Activated naive CD8-positive, alpha-beta T cell treated with anti-CD3 and anti-CD28 coated beads, Interleukin-2, amount 50 U/mL, for 24 hours (primary cell): Measurements from ENCODE around the gene ZBTB4.

ENCODE experiments used
- ATAC-seq: fragments of 150-1000 bp; cut with Tn5 transposase; one replicate; pipeline ENCODE4 v1.10.0; 2021
- DNase-seq: peaks from one replicate; pipeline ENCODE4 v3.0.0; 2021
- H3K27ac Mint-ChIP-seq: one replicate; pipeline ENCODE4 v1.8.0; 2021; ENCODE audit warnings: mild to moderate bottlenecking, mixed read lengths
- H3K27me3 Mint-ChIP-seq: one replicate; pipeline ENCODE4 v1.8.0; 2021; ENCODE audit warnings: mixed read lengths
- H3K36me3 Mint-ChIP-seq: one replicate; pipeline ENCODE4 v1.8.0; 2021; ENCODE audit warnings: low read depth, mixed read lengths
- H3K4me1 Mint-ChIP-seq: one replicate; pipeline ENCODE4 v1.8.0; 2021; ENCODE audit warnings: mixed read lengths
- H3K4me3 Mint-ChIP-seq: one replicate; pipeline ENCODE4 v1.8.0; 2021; ENCODE audit warnings: mild to moderate bottlenecking, moderate library complexity, mixed read lengths
- H3K9me3 Mint-ChIP-seq: one replicate; pipeline ENCODE4 v1.8.0; 2021; ENCODE audit warnings: mixed read lengths

Gene ZBTB4

DNA sequence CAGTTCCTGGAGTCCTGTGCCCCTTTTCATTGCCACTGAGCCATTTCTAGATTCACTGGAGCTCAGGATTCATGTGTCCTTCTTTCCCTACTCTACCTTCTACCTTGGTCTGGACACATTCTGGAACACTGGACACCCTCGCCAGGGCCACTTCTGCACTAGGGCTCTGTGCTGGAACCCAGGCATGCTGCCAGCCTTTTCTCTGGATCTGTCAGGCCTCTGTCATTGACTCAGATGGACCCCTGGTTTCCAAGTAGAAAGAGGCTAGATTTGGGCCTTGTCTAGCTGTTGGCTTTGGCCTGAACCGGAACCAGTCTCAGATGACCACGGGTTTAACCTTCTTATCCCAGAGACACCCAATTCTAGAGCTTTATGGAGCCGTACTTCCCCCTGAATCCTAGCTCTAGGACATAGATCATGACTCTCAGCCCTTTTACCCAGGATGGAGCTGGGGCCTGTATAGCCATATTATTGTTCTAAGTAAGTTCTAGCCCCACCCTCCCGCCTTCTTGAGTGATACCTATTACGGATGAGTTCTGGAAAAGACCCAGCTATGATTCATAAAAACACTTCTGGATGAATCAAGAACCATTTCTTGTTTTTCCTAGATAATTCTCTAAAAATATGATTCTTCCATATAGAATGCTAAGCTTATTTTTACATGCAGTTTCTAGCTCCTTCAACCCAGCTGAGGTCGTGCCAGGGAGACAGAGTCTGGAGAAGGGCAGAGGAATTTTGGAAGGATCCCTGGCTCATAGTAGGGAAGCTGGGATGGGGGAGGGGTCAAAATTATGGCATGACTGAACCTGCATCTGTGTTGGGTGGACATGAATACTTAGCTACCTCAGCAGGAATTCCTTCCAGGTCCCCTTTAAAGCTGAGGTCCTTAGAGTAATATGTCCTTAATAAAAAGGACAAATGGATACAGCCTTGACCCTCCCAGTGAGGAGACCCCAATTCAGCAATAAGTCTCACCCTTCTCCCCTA is 35.6 kb downstream of the ZBTB4 start:
- H3K36me3 Mint-ChIP-seq, result peaks cover 3% of the 10 kb centered on the region
- no peaks in the 10 kb centered on the region for H3K9me3 Mint-ChIP-seq
- H3K4me1 Mint-ChIP-seq, result peaks cover 37% of the 10 kb centered on the region
- ATAC-seq (no peak), DNase-seq (no peak)
- peaks cover 61% of the 10 kb centered on the region for H3K27me3 Mint-ChIP-seq
- no peak overlapping the region for H3K27ac Mint-ChIP-seq
- H3K4me3 Mint-ChIP-seq, result no peak overlapping the region

DNA sequence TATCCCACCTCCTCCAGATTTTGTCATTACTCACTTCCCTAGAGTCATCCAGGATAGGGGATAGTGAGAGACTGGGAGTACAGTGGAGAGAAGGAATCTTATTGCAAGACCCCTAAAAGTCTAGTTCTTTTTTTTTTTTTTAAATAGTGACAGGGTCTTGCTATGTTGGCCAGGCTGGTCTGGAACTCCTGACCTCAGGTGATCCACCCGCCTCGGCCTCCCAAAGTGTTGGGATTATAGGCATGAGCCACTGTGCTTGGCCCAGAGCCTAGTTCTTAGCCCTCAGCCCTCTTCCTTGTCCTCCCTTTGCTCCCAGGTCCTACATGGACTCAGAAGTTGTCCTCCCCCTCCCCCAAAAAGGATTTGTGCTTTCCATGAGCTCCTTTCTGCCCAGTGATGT is 37.3 kb downstream of the ZBTB4 start:
- DNase-seq, result no peak
- Mint-ChIP-seq H3K27me3 (peaks cover 66% of the 10 kb centered on the region), H3K4me1 (peaks cover 46% of the 10 kb centered on the region), H3K9me3 (no peaks in the 10 kb centered on the region), H3K27ac (no peak overlapping the region), H3K4me3 (no peak overlapping the region), H3K36me3 (peaks cover 4% of the 10 kb centered on the region)
- no peak for ATAC-seq

DNA sequence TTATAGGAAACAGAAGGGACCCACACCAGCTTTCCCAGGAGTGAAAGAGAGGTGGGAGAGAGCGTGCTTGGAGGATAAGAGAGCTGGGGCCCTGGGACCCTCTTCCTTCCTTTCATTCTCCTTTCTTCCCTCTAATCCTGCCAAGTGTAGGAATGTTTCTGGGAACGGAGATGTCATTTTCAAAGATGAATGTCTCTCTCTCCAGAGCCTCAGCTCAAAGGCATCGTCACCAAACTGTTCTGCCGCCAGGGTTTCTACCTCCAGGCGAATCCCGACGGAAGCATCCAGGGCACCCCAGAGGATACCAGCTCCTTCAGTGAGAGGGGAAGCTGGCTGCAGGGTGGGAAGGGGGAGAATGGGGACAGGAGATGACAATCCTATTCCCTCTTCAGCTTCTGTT is 38.2 kb downstream of the ZBTB4 start:
- no peak overlapping the region for H3K27ac Mint-ChIP-seq
- peaks cover 4% of the 10 kb centered on the region for H3K36me3 Mint-ChIP-seq
- H3K27me3 Mint-ChIP-seq, result peaks cover 60% of the 10 kb centered on the region
- no peak overlapping the region for H3K4me3 Mint-ChIP-seq
- H3K4me1 Mint-ChIP-seq, result peaks cover 50% of the 10 kb centered on the region
- ATAC-seq, result no peak
- no peaks in the 10 kb centered on the region for H3K9me3 Mint-ChIP-seq
- no peak for DNase-seq

DNA sequence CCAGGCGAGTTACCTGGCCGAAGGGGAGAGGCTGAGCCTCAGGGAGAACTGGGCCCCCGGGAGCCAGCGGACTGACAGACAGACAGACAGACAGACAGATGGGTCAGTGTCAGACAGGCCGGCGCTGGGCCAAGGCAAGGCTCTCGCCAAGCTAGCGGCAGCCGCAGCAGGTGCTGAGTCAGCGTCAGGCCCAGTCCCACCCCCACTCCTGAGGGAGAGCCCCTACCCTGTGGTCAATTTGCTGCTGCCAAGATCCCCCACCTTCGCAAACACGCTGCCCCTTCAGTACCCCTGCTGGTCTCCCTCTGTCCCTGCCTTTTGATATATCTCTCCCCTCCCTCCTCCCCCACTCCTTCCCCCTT is 38.6 kb downstream of the ZBTB4 start:
- ATAC-seq, result no peak
- peak overlapping the region; percentile 80 for H3K4me3 Mint-ChIP-seq
- DNase-seq, result peak; percentile 55
- H3K27ac Mint-ChIP-seq, result no peak overlapping the region
- peaks cover 49% of the 10 kb centered on the region for H3K4me1 Mint-ChIP-seq
- H3K9me3 Mint-ChIP-seq, result no peaks in the 10 kb centered on the region
- peaks cover 58% of the 10 kb centered on the region for H3K27me3 Mint-ChIP-seq
- H3K36me3 Mint-ChIP-seq, result peaks cover 4% of the 10 kb centered on the region

DNA sequence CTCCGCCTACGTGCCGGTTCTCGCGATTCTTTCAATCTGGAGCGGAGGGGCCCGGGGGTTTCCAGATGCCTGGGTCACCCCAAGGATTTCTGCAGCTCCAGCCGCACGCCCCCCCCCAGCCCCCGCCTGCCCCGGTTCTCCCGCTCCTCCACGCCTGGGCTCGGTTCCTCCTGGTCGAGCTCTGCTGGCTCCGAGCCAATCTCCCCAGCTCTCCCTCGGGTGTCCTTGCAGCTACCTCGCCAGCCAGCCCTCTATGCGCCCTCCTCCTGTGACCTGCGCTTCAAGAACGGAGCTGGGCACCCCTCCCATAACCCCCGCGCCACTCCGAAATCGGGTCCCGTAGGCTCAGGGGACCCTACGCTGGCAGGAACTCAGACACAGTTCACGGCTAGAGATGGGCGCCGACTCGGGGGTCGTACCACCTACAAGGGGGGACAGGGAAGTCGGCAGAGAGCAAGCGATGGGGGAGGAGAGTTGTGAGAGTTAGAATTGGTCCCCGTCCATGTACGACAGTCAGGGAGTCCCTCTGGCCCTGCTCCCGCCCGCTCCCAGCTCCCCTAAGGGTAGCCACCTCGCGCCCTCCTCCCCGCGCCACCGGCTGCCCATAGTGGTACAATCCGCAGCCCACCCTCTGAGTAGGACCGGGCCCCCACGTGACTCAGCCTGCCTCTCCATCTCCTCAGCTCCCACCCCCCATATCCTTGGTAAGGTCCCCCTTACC is 39.2 kb downstream of the ZBTB4 start:
- Mint-ChIP-seq H3K27ac (no peak overlapping the region), H3K27me3 (peaks cover 53% of the 10 kb centered on the region), H3K36me3 (peaks cover 4% of the 10 kb centered on the region)

DNA sequence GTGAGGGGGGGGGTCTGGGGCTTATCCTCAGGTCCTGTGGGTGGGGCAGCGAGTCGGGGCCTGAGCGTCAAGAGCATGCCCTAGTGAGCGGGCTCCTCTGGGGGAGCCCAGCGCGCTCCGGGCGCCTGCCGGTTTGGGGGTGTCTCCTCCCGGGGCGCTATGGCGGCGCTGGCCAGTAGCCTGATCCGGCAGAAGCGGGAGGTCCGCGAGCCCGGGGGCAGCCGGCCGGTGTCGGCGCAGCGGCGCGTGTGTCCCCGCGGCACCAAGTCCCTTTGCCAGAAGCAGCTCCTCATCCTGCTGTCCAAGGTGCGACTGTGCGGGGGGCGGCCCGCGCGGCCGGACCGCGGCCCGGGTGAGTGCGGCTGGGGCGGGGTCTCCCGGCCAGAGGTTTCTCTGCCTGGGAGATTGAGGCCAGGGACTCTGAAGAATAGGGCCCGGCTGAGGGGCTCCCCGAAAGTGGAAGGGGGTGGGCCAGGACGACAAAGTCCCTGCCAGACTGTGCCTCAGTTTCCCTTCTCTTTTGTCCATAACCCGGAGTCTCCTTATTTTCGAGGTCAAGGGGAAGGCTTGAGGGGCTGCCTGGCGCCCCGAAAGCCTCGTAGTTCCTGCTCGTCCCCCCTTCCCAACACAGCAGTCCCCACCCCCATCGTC is 39.8 kb downstream of the ZBTB4 start, which contains the start of gene FGF11:
Gene FGF11 (plus strand): TSS at position 51 of the 651 bp plus-strand sequence. CDS start 109 bp downstream, at position 160.
- peak within 1 kb of the TSS; percentile 80 for H3K4me3 Mint-ChIP-seq
- peaks cover 51% of the 10 kb centered on the region for H3K27me3 Mint-ChIP-seq

More for the DNA sequence above, 39.2 kb downstream of the ZBTB4 start:
- Mint-ChIP-seq H3K9me3 (no peaks in the 10 kb centered on the region), H3K4me3 (peak overlapping the region; percentile 80), H3K4me1 (peaks cover 47% of the 10 kb centered on the region)
- DNase-seq (peak; percentile 64), ATAC-seq (no peak)

DNA sequence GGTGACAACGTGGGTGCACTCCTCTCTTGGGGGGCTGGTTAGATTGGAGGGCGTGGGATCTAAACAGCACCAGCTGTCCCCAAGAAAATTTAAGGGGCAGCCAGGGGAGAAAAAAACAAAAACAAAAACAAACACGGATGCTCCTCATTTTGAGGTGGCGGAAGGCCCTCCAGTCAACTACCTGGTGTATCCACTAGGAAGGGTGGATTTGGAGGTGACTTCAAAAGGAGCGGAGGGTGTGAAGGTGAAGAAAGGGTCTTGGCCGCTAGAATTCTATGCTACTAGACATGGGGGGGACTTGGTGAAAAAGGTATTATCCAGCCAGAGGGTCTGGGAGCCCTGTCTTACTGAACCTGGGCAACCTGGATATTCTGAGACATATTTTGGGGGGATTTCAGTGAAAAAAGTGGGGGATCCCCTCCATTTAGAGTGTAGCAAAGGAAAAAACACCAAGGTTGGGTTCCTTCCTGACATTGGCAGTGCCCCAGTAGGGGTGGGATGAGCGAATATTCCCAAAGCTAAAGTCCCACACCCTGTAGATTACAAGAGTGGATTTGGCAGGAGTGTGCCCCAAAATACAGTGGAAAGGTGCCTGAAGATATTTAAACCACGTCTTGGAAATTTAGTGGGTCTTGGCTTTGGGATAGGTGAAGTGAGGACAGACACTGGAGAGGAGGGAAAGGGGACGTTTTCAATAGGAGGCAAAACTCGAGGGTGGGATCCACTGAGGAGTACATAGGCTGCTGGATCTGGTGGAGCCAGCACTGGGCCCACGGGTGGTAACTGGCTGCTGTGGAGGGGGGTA is 40.6 kb downstream of the ZBTB4 start:
- DNase-seq, result no peak

More for the DNA sequence above, 39.8 kb downstream of the ZBTB4 start, which contains the start of gene FGF11:
- ATAC-seq (no peak), DNase-seq (peak; percentile 12)
- no peak within 1 kb of the TSS for H3K27ac Mint-ChIP-seq
- H3K9me3 Mint-ChIP-seq, result no peaks in the 10 kb centered on the region
- peaks cover 46% of the 10 kb centered on the region for H3K4me1 Mint-ChIP-seq
- peaks cover 4% of the 10 kb centered on the region for H3K36me3 Mint-ChIP-seq

DNA sequence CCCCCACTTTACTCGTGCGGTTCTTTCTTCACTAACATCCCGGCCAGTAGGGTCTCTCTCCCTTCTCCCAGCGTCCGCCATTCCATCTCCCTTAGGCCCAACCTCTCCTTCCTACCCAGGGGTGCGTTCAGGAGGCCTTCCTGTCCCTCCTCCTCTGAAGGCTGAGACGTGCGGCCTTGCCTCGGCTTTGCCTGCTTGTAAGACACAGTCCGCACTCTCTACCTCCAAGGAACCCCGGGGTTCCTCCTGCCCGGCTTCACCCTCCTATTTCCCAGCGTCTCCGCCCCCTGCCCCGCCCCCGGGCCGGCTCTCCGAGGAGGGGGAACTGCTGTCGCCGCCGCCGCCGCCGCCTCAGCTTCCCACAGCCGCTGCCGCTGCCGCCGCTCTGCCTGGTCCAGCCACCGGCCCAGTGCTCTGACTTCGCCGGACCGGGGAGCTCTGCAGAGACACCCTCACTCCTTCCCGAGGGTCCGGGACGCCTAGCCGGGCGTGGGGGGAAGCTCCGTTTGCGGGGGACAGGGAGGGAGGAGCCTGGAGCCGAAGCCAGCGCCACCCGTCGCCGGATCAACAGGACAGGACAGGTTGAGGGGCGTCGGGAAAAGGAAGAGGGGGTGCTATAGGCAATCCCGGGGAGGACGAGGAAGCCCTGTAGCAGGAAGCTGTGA is 41.3 kb downstream of the ZBTB4 start:
- Mint-ChIP-seq H3K36me3 (peaks cover 4% of the 10 kb centered on the region), H3K9me3 (no peaks in the 10 kb centered on the region), H3K4me1 (peaks cover 46% of the 10 kb centered on the region), H3K4me3 (peak overlapping the region; percentile 73), H3K27ac (no peak overlapping the region), H3K27me3 (peaks cover 39% of the 10 kb centered on the region)
- DNase-seq, result peak; percentile 79
- no peak for ATAC-seq

More for the DNA sequence above, 40.6 kb downstream of the ZBTB4 start:
- Mint-ChIP-seq H3K4me3 (peak overlapping the region; percentile 73), H3K27ac (no peak overlapping the region), H3K4me1 (peaks cover 46% of the 10 kb centered on the region), H3K27me3 (peaks cover 45% of the 10 kb centered on the region), H3K9me3 (no peaks in the 10 kb centered on the region), H3K36me3 (peaks cover 4% of the 10 kb centered on the region)
- no peak for ATAC-seq

DNA sequence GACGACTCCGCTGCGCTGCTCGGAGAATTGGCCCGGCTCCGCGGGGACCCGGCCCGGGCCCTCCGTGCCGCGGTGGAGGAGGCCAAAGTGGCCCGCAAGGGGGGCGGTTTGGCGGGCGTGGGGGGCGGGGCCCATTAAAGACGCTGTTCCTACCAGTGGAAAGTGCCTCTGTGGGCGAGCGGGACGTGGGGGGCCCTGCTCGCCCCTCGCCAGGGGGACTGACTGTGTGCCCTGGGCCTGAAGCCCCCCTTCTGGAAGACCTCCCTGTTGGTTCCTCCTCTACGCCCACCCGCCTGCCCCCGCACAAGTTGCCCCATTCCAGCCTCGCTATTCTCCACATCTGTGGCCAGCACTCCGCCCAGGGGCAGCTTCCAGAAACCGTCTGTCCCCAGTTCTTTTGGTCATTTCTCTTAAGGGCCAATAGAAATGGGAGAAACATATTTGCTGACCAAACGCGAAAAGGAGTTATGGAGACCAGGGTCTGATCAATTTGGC is 42.0 kb downstream of the ZBTB4 start:
- Mint-ChIP-seq H3K4me3 (peak overlapping the region; percentile 91), H3K27ac (no peak overlapping the region), H3K27me3 (peaks cover 34% of the 10 kb centered on the region), H3K9me3 (no peaks in the 10 kb centered on the region), H3K36me3 (peaks cover 4% of the 10 kb centered on the region), H3K4me1 (peaks cover 46% of the 10 kb centered on the region)
- DNase-seq (no peak), ATAC-seq (no peak)

DNA sequence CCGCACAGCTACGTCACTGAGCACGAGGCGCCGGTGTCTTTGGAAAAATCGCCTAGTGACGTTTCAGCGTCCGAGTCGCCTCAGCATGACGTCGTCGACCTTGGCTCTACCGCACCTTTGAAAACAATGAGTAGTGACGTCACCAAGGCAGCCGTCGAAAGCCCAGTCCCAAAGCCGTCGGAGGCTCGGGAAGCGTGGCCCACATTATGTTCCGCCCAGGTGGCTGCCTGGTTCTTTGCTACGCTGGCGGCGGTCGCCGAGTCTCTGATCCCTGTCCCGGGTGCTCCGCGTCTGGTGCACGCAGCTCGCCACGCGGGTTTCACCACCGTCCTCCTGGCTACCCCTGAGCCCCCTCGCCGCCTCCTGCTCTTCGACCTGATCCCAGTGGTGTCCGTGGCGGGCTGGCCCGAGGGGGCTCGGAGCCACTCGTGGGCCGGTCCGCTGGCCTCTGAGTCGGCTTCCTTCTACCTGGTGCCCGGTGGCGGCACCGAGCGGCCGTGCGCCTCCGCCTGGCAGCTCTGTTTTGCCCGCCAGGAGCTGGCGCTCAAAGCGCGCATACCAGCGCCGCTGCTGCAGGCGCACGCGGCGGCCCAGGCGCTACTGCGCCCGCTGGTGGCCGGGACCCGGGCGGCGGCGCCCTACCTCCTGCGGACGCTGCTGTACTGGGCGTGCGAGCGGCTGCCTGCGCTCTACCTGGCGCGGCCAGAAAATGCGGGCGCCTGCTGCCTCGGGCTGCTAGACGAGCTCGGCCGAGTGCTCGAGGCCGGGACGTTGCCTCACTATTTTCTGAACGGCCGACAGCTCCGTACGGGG is 42.7 kb downstream of the ZBTB4 start:
- peak; percentile 77 for ATAC-seq
- peaks cover 30% of the 10 kb centered on the region for H3K27me3 Mint-ChIP-seq
- H3K27ac Mint-ChIP-seq, result peak overlapping the region; percentile 95
- H3K4me1 Mint-ChIP-seq, result peaks cover 46% of the 10 kb centered on the region
- H3K9me3 Mint-ChIP-seq, result no peaks in the 10 kb centered on the region
- peak overlapping the region; percentile 91 for H3K4me3 Mint-ChIP-seq
- peak; percentile 84 for DNase-seq
- peaks cover 4% of the 10 kb centered on the region for H3K36me3 Mint-ChIP-seq

DNA sequence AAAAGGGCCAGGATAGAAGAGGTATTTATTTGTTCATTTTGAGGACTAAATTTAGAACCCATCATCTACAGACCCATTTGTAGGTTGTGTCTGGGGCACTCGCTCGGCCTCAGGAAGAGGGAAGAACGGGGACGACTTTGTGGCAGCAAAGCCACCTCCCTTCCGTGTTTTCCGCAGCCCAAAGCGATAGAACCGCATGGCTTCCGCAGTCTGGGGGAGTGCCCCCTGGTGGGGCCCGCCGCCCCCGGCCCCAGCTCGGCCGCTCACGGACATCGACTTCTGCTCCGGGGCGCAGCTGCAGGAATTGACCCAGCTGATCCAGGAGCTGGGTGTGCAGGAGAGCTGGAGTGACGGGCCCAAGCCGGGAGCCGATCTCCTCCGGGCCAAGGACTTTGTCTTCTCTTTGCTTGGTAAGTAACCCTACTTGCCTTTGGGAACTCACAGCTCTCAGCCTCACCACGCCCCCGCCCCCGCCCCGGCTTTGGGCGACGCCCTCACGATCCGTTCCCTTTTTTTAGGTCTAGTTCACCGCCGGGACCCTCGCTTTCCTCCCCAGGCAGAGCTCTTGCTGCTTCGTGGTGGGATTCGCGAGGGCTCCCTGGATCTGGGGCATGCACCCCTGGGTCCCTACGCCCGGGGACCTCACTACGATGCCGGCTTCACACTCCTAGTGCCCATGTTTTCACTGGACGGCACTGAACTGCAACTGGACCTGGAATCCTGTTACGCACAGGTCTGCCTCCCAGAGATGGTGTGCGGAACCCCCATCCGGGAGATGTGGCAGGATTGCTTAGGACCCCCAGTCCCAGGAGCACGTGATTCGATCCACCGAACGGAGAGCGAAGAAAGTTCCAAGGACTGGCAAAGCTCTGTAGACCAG is 43.5 kb downstream of the ZBTB4 start:
- H3K9me3 Mint-ChIP-seq, result no peaks in the 10 kb centered on the region

DNA sequence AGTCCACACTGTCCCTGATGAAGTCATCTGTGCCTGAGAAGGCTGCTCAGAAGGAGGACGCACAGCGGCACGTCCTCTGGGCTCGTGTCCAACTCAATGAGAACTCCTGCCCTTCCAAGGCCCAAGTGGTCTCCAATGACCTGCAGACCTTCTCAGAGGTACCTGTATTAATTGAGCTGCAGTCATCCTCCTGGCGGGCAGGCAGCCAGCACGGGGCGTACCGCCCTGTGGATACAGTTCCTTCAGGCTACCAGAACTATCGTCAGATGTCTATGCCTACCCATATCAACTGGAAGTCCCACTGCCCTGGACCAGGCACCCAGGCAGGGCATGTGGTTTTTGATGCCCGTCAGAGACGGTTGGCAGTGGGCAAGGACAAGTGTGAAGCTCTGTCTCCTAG is 47.1 kb downstream of the ZBTB4 start:
- Mint-ChIP-seq H3K27ac (no peak overlapping the region), H3K9me3 (no peaks in the 10 kb centered on the region), H3K4me1 (peaks cover 17% of the 10 kb centered on the region), H3K4me3 (no peak overlapping the region), H3K36me3 (no peaks in the 10 kb centered on the region), H3K27me3 (no peaks in the 10 kb centered on the region)
- ATAC-seq, result no peak
- DNase-seq, result no peak

More for the DNA sequence above, 43.5 kb downstream of the ZBTB4 start:
- H3K36me3 Mint-ChIP-seq, result peaks cover 4% of the 10 kb centered on the region
- peak; percentile 65 for DNase-seq
- H3K4me3 Mint-ChIP-seq, result peak overlapping the region; percentile 91
- peak; percentile 25 for ATAC-seq
- H3K27me3 Mint-ChIP-seq, result peaks cover 23% of the 10 kb centered on the region
- peaks cover 44% of the 10 kb centered on the region for H3K4me1 Mint-ChIP-seq
- H3K27ac Mint-ChIP-seq, result peak overlapping the region; percentile 95
